Vagina (tissue), 2 donors: ENCODE data around the gene HTR3A.

ENCODE experiments used
- POLR2A ChIP-seq, 2 donors: fragments of 450-650 bp; IDR thresholded peaks; one replicate each; pipeline ENCODE4 v1.6.1; 2017; ENCODE audit warnings: antibody characterized with exemption in 2 of 2, mild to moderate bottlenecking in 2 of 2, moderate library complexity in 2 of 2
- POLR2AphosphoS5 ChIP-seq, 2 donors: sonication (generic); formaldehyde crosslinking; IDR thresholded peaks; one replicate each; pipeline ENCODE4 v1.9.0; 2017; ENCODE audit warnings: antibody characterized with exemption in 2 of 2, mild to moderate bottlenecking in 2 of 2, low read depth in 1 of 2; ENCODE audit not compliant: insufficient read depth in 1 of 2
- TF ChIP-seq, protein P1 (sequence below), 3 experiments: fragments of 450-650 bp in 2 of 3; fragments of 200-600 bp in 1 of 3; sonication (generic) in 1 of 3; IDR thresholded peaks; one replicate each; pipeline ENCODE4 v1.5.1; 2017 to 2019; ENCODE audit warnings: antibody characterized with exemption in 3 of 3, mild to moderate bottlenecking in 2 of 3, moderate library complexity in 2 of 3

DNA sequence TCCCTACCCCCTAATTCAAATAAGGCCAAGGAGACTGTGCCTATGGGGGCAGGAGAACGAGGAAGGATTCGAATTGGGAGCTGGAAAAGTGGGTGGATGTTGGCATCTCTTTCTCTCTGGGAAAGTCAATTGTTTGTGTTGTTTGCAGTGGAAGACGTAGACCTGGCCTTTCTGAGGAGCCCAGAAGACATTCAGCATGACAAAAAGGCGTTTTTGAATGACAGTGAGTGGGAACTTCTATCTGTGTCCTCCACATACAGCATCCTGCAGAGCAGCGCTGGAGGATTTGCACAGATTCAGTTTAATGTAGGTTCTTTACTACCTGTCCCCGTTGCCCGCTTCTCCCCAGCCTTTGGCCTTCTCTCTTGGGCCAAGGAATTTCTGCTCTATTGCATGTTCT lies 42.1 kb upstream of the HTR3A start:
- TF ChIP-seq, protein P1, sequence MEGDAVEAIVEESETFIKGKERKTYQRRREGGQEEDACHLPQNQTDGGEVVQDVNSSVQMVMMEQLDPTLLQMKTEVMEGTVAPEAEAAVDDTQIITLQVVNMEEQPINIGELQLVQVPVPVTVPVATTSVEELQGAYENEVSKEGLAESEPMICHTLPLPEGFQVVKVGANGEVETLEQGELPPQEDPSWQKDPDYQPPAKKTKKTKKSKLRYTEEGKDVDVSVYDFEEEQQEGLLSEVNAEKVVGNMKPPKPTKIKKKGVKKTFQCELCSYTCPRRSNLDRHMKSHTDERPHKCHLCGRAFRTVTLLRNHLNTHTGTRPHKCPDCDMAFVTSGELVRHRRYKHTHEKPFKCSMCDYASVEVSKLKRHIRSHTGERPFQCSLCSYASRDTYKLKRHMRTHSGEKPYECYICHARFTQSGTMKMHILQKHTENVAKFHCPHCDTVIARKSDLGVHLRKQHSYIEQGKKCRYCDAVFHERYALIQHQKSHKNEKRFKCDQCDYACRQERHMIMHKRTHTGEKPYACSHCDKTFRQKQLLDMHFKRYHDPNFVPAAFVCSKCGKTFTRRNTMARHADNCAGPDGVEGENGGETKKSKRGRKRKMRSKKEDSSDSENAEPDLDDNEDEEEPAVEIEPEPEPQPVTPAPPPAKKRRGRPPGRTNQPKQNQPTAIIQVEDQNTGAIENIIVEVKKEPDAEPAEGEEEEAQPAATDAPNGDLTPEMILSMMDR (IDR thresholded peaks at IDR 0.05) = no peak
- no peak for TF ChIP-seq POLR2A (IDR thresholded peaks at IDR 0.05)
- TF ChIP-seq POLR2AphosphoS5 (IDR thresholded peaks at IDR 0.05; ENCODE audit: insufficient read depth in 1 of 2, low read depth in 1 of 2) = no peak
